Stomach (tissue), 4 donors: ENCODE measurements around the gene TPO.

Experiments used
- CTCF ChIP-seq, 7 experiments: fragments of 450-650 bp in 4 of 7; fragments of 200-600 bp in 3 of 7; sonication (generic) in 3 of 7; IDR thresholded peaks; one replicate each; pipeline ENCODE4 v1.5.1; 2016 to 2019; ENCODE audit warnings: antibody characterized with exemption in 7 of 7, control low read depth in 2 of 7, mild to moderate bottlenecking in 1 of 7
- POLR2A ChIP-seq, 4 donors: fragments of 450-650 bp; IDR thresholded peaks; one replicate each; pipeline ENCODE4 v1.6.1; 2016; ENCODE audit warnings: antibody characterized with exemption in 4 of 4, control low read depth in 2 of 4, mild to moderate bottlenecking in 1 of 4, moderate library complexity in 1 of 4
- POLR2AphosphoS5 ChIP-seq, 3 donors: sonication (generic); formaldehyde crosslinking; IDR thresholded peaks; one replicate each; pipeline ENCODE4 v1.6.1; 2016; ENCODE audit warnings: antibody characterized with exemption in 3 of 3

GRCh38 chr2:1446301-1446700 is 33.0 kb downstream of the TPO start:
- TF ChIP-seq CTCF (IDR thresholded peaks at IDR 0.05) = no peak
- TF ChIP-seq POLR2A (IDR thresholded peaks at IDR 0.05) = no peak
- TF ChIP-seq POLR2AphosphoS5 (IDR thresholded peaks at IDR 0.05) = no peak
